GM21528 (cell line): ENCODE data around the gene CAMTA1.

Source experiments
- ATAC-seq: cut with Tn5 transposase; IDR thresholded peaks from one replicate; pipeline ENCODE4 v1.9.1; 2021; ENCODE audit warnings: mild to moderate bottlenecking, moderate library complexity; ENCODE audit not compliant: unreplicated experiment, low FRiP score

CAMTA1 gene

DNA sequence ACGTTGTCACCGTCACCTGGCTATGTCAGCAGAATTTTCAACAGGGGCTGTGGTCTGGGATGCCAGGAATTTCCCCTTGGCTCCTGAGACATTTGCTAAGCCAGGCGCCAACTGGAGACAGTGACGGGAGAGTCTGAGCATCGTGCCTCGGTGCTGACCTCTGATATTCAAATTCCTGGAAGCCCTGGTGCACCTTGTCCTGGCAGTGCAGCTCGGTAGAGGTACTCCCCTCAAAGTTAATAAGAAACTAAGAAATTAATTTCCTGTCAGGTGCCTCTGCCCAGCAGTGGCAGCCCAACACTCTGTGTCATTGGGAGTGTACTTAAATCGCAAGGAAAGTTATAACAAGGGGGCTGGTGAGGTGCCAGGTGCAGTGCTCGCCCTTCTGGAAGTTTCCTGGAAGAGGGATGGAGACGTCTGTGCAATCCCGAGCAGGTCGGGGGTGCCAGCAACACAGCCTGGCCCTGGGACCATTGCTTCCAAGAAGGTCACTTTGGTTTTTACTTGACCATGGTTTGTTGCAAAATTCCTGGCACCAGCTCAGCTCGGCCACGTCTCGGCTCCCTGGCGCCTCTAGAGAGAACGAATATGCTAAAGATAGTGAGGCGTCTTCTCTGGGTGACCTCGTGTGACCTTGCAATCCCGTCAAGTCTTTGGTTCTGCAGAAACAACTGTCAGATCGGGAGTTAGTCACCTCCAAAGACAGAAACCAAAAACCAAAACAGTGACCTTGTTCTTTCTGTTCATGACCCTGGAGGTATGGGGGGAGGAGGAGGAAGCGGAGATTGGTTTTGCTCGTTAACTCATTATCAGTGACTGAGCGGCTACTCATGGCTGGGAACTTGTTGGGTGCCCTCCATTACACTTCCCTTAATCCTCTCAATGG, 836.3 kb downstream of the CAMTA1 start:
- ATAC-seq: no peak

GRCh38 chr1:7623842-7624241, 838.6 kb downstream of the CAMTA1 start:
- ATAC-seq: no peak

GRCh38 chr1:7624791-7625355, 839.6 kb downstream of the CAMTA1 start:
- ATAC-seq: no peak

- ATAC-seq: no peak
These were observed 840.1 kb downstream of the CAMTA1 start for GRCh38 chr1:7625401-7625800.

- ATAC-seq: no peak
These were observed 843.0 kb downstream of the CAMTA1 start for GRCh38 chr1:7628273-7628672.

GRCh38 chr1:7629011-7629410, 843.8 kb downstream of the CAMTA1 start:
- ATAC-seq: no peak

GRCh38 chr1:7629465-7630195, 844.4 kb downstream of the CAMTA1 start:
- ATAC-seq: no peak

- ATAC-seq: no peak
These were observed 845.1 kb downstream of the CAMTA1 start for GRCh38 chr1:7630378-7630777.

- no peak for ATAC-seq
These were observed 846.9 kb downstream of the CAMTA1 start for GRCh38 chr1:7632176-7632575.

DNA sequence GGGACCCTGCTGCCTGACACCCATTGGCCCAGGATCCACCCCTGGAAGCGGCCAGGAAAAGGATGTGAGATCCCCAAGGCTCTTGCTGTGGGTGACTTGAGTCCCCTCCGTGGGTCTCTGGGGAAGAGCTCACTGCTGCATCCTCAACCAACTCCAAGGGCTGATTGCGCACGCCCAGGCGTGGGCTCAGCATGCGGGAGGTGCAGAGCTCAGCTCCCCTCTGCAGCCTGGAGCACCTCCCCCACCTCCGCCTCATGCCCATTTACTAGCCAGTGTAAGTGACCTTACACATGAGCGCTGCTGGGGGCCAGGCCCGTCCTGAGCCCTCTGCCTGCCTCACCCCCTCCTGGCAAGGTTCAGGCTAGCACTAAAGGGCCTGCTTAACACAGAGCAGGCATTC, 847.4 kb downstream of the CAMTA1 start:
- no peak for ATAC-seq

DNA sequence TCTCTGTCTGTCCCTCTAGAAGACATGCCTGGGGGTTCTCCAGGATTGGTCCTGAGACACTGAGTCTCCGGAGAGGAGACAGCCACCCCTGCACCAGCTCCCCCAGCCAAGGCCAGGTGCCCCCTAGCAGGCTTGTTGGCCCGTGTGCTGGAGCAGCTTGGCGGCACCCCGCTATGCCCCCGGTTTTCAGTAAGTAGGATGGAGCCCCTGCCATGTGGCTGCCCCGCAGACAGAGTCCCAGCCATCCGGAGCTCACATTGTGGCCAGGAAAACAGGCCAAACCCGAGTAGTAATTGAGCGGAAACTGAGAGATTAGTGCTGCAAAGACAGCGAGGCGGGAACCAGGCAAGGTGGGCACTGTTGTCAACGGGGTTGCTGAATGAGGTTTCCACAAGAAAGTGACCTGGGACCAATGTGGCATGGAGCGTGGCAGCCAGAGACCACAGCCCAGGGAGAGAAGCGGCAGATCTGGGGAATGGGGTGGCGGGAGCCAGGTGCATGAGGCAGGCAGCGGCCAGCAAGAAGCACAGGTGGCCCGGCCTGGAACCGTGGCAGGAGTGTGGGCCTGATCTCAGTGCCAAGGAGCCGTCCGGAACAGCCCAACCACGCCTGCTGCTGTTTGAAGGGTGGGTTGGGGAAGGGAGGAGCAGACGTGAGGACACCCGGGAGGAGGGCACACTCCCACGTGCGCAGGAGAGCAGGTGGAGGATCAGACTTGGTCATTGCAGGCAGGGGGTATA, 848.4 kb downstream of the CAMTA1 start:
- ATAC-seq: no peak

DNA sequence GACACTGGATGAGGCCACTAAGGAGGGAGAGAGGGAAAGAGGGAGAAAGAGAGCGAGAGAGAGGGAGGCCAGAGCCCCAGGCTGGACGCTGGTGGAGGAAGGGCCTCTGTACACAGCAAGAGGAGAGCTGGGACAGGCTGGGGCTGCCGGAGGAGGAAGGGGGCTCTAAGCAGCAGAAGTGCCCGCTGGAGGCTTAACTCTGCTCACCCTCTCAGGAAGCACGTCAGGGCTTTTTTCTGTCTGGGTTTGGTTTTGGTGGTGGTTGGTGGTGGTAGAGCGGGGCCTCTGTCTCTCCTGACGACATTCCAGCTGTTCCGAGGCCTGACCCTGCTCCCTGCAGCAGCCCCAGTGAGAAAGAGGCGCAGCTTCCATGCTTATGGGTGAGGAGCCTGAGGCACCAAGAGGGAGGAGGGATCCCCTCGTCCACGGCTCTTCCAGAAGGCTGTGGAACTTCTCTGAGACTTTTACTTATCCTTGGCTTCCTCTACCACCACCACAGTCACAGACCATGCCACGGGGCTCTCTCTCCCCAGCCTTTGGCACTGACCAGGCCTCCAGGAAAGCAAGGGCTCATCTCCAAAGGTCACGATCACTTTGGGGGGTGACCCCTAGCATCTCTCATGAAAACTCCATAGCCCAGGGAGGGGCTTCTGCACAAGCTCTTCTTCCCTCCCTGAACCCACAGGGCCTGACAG, 849.4 kb downstream of the CAMTA1 start:
- no peak for ATAC-seq

DNA sequence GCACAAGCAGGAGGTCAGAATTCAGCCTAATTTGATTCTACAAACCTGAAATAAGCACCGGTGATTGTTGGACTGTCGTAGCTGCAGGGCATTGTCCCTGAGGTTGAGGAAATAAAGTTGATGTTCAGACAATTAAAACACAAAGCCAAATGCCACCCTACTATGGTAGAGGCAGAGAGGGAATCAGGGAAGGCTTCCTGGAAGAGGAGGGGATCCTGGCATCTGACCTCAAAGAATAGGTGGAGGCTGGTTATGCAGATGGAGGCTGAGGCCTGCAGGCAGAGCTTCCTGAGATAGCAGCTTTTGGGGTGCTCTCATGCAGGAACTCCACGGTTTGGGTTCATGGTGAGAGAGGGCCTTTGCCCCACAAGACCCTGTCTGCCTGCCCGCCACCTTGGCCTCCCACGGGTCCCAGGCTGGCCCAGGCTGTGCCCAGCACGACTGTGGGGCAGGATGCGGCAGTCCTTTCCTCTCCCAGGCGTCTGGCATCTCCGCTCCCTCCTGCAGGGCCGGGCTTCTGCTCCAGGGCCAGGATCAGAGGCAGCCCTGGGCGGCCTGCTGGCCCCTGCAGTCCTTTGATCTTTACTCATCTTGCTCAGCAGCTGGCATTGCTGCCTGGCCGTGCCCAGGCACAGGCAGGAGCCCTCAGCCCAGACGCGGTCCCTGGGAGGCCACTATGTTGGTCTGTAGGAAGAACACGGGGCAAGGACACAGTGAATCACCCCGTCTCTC, 851.7 kb downstream of the CAMTA1 start:
- no peak for ATAC-seq

DNA sequence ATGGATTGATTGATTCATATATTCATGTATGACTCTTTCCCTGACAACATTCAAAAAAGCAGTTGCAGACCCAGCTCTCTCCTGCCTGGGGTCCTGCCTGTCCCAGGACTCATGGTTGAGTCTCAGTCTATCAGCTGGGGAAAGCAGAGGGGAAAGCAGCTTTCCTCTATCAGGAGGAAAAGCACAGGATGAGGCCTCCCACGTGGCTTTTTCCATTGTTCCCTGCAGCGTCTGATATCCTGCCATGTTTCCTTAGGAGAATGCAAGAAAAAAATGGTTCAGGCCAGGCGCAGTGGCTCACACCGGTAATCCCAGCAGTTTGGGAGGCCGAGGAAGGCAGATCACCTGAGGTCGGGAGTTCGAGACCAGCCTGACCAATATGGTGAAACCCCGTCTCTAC, 852.8 kb downstream of the CAMTA1 start:
- no peak for ATAC-seq

DNA sequence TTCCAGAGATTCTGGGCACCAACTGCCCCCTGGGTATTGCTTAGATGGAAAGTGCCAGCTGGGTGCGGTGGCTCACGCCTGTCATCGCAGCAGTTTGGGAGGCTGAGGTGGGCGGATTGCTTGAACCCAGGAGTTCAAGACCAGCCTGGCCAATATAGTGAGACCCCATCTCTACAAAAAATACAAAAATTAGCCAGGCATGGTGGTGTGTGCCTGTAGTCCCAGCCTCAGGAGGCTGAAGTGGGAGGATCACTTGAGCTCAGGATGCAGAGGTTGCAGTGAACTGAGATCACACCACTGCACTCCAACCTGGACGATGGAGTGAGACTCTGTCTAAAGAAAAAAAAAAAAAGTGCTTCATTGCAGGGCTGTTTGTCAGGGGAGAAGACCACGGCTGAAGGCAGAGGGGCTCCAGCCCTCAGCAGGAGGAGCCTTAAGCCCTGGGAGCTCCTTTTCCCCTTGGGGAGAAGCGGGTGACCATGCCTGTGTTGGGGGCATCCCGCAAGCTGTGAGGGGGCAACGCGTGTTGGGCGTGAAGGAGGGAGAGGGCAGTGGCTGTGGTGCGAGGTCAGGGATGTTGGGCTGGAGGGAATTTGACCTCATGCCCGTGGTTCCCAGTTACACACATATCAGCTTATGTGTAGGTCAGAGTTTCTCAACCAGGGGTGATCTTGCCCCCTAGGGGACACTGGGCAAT, 854.3 kb downstream of the CAMTA1 start:
- no peak for ATAC-seq

GRCh38 chr1:7640350-7640749, 855.1 kb downstream of the CAMTA1 start:
- no peak for ATAC-seq

GRCh38 chr1:7640920-7641585, 855.8 kb downstream of the CAMTA1 start:
- no peak for ATAC-seq

- no peak for ATAC-seq
These were observed 856.5 kb downstream of the CAMTA1 start for GRCh38 chr1:7641587-7642417.
